SK-N-SH treated with all-trans-retinoic acid at 6 μM for 48 hours (cell line): ENCODE measurements around the gene SGIP1.

Experiments
- CSDC2 ChIP-seq: fragments of 250-450 bp; sonication (Bioruptor Pico); IDR thresholded peaks from 2 replicates; pipeline ENCODE4 v1.5.0; 2020; ENCODE audit warnings: mild to moderate bottlenecking, moderate library complexity
- CSRNP3 ChIP-seq: fragments of 250-450 bp; sonication (Bioruptor Pico); IDR thresholded peaks from 2 replicates; pipeline ENCODE4 v1.5.1; 2021; ENCODE audit warnings: mild to moderate bottlenecking, moderate library complexity
- ZFP3 ChIP-seq: fragments of 250-450 bp; sonication (Bioruptor Pico); IDR thresholded peaks from 2 replicates; pipeline ENCODE4 v1.5.0; 2020; ENCODE audit warnings: mild to moderate bottlenecking, moderate library complexity
- ZFP30 ChIP-seq: fragments of 450-650 bp; formaldehyde crosslinking; IDR thresholded peaks from 2 replicates; pipeline ENCODE4 v1.5.0; 2022; ENCODE audit warnings: mild to moderate bottlenecking, moderate library complexity
- ZNF565 ChIP-seq: fragments of 450-650 bp; formaldehyde crosslinking; conservative IDR thresholded peaks from 2 replicates; pipeline ENCODE4 v1.5.0; 2020; ENCODE audit warnings: low read depth, mild to moderate bottlenecking, moderate library complexity
- ZNF8 ChIP-seq: fragments of 450-650 bp; formaldehyde crosslinking; IDR thresholded peaks from 2 replicates; pipeline ENCODE4 v1.5.0; 2020; ENCODE audit warnings: mild to moderate bottlenecking, moderate library complexity
- TF ChIP-seq, protein P1 (sequence below): fragments of 250-450 bp; sonication (Bioruptor Pico); IDR thresholded peaks from 2 replicates; pipeline ENCODE4 v1.8.0; 2020; ENCODE audit warnings: mild to moderate bottlenecking, moderate library complexity, borderline replicate concordance
- TF ChIP-seq, protein P2 (sequence below): fragments of 250-450 bp; sonication (Bioruptor Pico); IDR thresholded peaks from 2 replicates; pipeline ENCODE4 v1.5.0; 2020; ENCODE audit warnings: mild to moderate bottlenecking, moderate library complexity

- TF ChIP-seq ZFP3 (CRISPR knock-in tag) = no peak
- TF ChIP-seq, protein P1, sequence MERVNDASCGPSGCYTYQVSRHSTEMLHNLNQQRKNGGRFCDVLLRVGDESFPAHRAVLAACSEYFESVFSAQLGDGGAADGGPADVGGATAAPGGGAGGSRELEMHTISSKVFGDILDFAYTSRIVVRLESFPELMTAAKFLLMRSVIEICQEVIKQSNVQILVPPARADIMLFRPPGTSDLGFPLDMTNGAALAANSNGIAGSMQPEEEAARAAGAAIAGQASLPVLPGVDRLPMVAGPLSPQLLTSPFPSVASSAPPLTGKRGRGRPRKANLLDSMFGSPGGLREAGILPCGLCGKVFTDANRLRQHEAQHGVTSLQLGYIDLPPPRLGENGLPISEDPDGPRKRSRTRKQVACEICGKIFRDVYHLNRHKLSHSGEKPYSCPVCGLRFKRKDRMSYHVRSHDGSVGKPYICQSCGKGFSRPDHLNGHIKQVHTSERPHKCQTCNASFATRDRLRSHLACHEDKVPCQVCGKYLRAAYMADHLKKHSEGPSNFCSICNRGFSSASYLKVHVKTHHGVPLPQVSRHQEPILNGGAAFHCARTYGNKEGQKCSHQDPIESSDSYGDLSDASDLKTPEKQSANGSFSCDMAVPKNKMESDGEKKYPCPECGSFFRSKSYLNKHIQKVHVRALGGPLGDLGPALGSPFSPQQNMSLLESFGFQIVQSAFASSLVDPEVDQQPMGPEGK = no peak
- TF ChIP-seq ZNF565 (CRISPR knock-in tag) = no peak
- no peak for TF ChIP-seq ZFP30 (CRISPR knock-in tag)
- TF ChIP-seq ZNF8 = no peak
- TF ChIP-seq CSRNP3 = no peak
- no peak for TF ChIP-seq CSDC2 (CRISPR knock-in tag)
- TF ChIP-seq, protein P2, sequence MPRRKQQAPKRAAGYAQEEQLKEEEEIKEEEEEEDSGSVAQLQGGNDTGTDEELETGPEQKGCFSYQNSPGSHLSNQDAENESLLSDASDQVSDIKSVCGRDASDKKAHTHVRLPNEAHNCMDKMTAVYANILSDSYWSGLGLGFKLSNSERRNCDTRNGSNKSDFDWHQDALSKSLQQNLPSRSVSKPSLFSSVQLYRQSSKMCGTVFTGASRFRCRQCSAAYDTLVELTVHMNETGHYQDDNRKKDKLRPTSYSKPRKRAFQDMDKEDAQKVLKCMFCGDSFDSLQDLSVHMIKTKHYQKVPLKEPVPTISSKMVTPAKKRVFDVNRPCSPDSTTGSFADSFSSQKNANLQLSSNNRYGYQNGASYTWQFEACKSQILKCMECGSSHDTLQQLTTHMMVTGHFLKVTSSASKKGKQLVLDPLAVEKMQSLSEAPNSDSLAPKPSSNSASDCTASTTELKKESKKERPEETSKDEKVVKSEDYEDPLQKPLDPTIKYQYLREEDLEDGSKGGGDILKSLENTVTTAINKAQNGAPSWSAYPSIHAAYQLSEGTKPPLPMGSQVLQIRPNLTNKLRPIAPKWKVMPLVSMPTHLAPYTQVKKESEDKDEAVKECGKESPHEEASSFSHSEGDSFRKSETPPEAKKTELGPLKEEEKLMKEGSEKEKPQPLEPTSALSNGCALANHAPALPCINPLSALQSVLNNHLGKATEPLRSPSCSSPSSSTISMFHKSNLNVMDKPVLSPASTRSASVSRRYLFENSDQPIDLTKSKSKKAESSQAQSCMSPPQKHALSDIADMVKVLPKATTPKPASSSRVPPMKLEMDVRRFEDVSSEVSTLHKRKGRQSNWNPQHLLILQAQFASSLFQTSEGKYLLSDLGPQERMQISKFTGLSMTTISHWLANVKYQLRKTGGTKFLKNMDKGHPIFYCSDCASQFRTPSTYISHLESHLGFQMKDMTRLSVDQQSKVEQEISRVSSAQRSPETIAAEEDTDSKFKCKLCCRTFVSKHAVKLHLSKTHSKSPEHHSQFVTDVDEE (CRISPR knock-in tag) = no peak
Measured at GRCh38 chr1:66685265-66685664, 151.3 kb downstream of the SGIP1 start.
